Colonic mucosa (tissue), 4 donors: Measurements from ENCODE around the gene PNLDC1. TPM values are rescaled to one million over a fixed set of nuclear protein-coding genes. Genes with fewer than 3 reads are reported as not detected.
"Not testable (repeated sequence)": the region's sequence is repeated elsewhere in the genome, so short reads cannot be mapped to it uniquely, and the experiment has no call there.

Experiments used
- DNase-seq: peaks from one replicate; pipeline ENCODE4 v3.0.0-alpha.2; 2020
- H3K27ac ChIP-seq: fragments of 200-600 bp; one replicate; pipeline ENCODE4 v1.8.0; 2021
- H3K27me3 ChIP-seq: fragments of 200-600 bp; one replicate; pipeline ENCODE4 v1.8.0; 2021
- H3K36me3 ChIP-seq: fragments of 200-600 bp; one replicate; pipeline ENCODE4 v1.8.0; 2021
- H3K4me1 ChIP-seq: fragments of 200-600 bp; one replicate; pipeline ENCODE4 v1.8.0; 2021; ENCODE audit warnings: mild to moderate bottlenecking
- H3K4me3 ChIP-seq: fragments of 200-600 bp; one replicate; pipeline ENCODE4 v1.8.0; 2021
- H3K9ac ChIP-seq, 2 donors: one replicate each; pipeline ENCODE4 v1.7.0; 2013; ENCODE audit warnings: control low read depth in 2 of 2, low read depth in 2 of 2, low read length in 2 of 2
- H3K9me3 ChIP-seq: fragments of 200-600 bp; one replicate; pipeline ENCODE4 v1.8.0; 2021
- intact Hi-C: fragments of 100-400 bp; cut with DNase I; formaldehyde crosslinking; loops from one replicate; pipeline ENCODE4 v1.14.1; 2022
- total RNA-seq, 2 donors: library from RNA; stranded (reverse); fragmentation: NEBNext Ultra II Directional in 1 of 2; extraction: Animal tissue kit (Norgen Biotek cat#: 25700) in 1 of 2; gene quantifications; one replicate each; pipeline ENCODE4 v1.2.1, GENCODE V29; 2021
- TF ChIP-seq, protein P1 (sequence below): fragments of 200-600 bp; IDR thresholded peaks from one replicate; pipeline ENCODE4 v1.8.0; 2022; ENCODE audit warnings: antibody characterized with exemption, mild to moderate bottlenecking
- donor health status: healthy.
- donor health status: DM: no; HTN: no; CAD: no.
- donor health status: DM: no; HTN: no; CAD: no.

PNLDC1 gene
- total RNA-seq, 2 donors from 2014 or later: 0.72 TPM; not detected in 1

DNA sequence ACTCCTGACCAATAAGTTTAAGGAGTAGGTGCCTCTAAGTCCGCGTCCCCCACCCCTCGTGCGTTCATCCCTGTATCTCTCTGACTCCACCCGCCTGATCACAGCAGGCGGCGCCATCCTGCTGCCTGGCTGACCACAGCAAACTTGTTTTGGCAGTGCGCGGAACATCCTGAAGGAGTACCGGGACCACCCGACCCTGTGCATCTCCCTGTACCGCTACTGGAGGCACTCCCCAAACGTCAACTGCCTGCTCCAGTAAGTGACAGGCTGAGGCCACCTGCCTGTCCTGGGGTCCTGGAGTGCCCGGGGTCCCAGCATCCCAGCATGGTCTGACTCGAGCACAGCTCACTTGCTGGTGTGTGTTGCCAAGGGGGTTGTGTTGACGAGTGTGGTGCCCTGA is 19.0 kb downstream of the PNLDC1 start:
- Histone ChIP-seq H3K36me3 (no peaks in the 10 kb centered on the region), H3K4me3 (no peak overlapping the region), H3K4me1 (no peaks in the 10 kb centered on the region), H3K9me3 (no peaks in the 10 kb centered on the region), H3K27me3 (no peaks in the 10 kb centered on the region), H3K27ac (no peak overlapping the region), H3K9ac (no peak overlapping the region)
- TF ChIP-seq, protein P1, sequence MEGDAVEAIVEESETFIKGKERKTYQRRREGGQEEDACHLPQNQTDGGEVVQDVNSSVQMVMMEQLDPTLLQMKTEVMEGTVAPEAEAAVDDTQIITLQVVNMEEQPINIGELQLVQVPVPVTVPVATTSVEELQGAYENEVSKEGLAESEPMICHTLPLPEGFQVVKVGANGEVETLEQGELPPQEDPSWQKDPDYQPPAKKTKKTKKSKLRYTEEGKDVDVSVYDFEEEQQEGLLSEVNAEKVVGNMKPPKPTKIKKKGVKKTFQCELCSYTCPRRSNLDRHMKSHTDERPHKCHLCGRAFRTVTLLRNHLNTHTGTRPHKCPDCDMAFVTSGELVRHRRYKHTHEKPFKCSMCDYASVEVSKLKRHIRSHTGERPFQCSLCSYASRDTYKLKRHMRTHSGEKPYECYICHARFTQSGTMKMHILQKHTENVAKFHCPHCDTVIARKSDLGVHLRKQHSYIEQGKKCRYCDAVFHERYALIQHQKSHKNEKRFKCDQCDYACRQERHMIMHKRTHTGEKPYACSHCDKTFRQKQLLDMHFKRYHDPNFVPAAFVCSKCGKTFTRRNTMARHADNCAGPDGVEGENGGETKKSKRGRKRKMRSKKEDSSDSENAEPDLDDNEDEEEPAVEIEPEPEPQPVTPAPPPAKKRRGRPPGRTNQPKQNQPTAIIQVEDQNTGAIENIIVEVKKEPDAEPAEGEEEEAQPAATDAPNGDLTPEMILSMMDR: no peak
- intact Hi-C loops: no loop called here
- DNase-seq: no peak

DNA sequence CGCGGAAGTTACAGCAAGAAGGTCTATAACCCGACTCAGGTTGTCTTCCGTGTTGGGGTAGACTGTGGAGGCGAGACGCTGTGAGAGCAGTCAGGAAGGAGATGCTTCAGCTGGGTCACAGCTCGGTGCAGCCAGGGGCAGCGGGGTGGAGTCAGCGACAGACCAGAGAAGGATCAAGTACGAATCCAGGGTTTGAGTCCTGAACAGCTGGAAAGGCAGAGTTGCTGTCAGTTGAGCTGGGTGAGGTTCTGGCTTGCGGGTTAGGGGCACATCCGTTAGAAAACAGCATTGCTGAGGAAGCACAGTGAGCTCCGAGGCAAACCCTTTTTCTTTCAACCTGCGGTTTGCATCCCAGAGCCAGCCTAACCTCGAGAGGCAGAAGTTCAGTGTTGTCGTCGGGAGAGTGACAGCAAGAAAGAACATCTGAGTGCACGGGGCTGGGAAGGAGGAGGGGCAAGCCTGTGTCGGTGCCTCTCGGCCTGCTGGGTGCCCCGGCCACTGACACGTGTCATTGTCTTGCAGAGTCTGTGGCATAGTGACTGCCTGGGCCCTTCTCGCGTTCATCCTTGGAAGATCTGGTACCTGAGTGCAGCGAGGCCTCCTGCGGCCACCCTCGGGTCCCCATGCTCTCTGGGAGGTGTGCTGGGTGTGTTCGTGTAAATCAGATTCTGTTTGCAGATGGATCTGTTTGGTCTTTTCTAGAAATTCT is 20.0 kb downstream of the PNLDC1 start:
- no peaks in the 10 kb centered on the region for H3K27me3 ChIP-seq
- H3K27ac ChIP-seq: no peak overlapping the region
- H3K9me3 ChIP-seq: no peaks in the 10 kb centered on the region
- TF ChIP-seq, protein P1: no peak
- no peaks in the 10 kb centered on the region for H3K4me1 ChIP-seq
- no peak overlapping the region for H3K9ac ChIP-seq
- H3K36me3 ChIP-seq: no peaks in the 10 kb centered on the region
- no peak for DNase-seq
- intact Hi-C loops: no loop called here
- no peak overlapping the region for H3K4me3 ChIP-seq

DNA sequence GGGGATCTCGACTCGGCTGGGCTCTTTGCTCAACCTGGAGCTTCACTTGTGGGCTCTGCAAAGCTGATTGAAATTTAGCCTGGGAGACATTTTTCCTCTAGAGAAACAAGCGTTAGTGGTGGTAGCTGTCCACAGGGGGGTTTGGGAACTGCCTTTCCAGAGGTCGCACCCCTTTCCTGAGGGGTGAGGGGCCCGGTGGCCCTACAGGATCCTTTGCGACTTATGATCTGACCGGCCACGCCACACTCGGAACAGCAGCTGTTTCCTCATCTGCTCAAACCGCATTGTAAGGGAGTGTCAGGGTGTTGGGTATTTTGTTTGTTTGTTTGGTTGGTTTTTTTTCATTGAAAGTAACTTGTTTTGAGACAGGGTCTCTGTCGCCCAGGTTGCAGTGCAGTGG is 21.0 kb downstream of the PNLDC1 start:
- TF ChIP-seq, protein P1: no peak
- H3K9me3 ChIP-seq: no peaks in the 10 kb centered on the region
- H3K27ac ChIP-seq: no peak overlapping the region
- no peak overlapping the region for H3K9ac ChIP-seq
- no peak for DNase-seq
- H3K27me3 ChIP-seq: no peaks in the 10 kb centered on the region
- H3K4me3 ChIP-seq: no peak overlapping the region
- no peaks in the 10 kb centered on the region for H3K4me1 ChIP-seq
- H3K36me3 ChIP-seq: no peaks in the 10 kb centered on the region
- intact Hi-C loops: no loop called here

DNA sequence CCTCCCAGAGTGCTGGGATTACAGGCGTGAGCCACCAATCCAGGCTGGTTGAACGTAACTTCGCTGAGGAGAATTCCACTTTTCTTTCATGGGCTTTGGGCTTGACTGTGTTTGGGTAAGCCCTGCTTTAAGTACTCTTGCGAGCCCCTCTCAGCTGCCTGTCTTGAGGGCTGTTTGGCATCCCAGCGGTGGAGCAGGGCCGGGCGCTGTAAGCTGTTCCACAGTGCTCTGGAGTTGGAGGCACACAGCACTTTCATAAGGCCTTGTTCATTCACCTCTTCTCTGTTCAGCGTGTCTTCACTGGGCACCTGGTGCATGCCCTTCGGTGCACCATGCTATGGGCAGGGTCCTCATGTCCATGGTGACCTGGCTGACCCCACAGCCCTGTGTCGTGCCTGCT is 21.6 kb downstream of the PNLDC1 start:
- no peaks in the 10 kb centered on the region for H3K9me3 ChIP-seq
- H3K27ac ChIP-seq: no peak overlapping the region
- DNase-seq: no peak
- H3K4me3 ChIP-seq: no peak overlapping the region
- no peaks in the 10 kb centered on the region for H3K36me3 ChIP-seq
- no peaks in the 10 kb centered on the region for H3K4me1 ChIP-seq
- H3K27me3 ChIP-seq: no peaks in the 10 kb centered on the region
- H3K9ac ChIP-seq: no peak overlapping the region
- intact Hi-C loops: no loop called here
- TF ChIP-seq, protein P1: no peak

DNA sequence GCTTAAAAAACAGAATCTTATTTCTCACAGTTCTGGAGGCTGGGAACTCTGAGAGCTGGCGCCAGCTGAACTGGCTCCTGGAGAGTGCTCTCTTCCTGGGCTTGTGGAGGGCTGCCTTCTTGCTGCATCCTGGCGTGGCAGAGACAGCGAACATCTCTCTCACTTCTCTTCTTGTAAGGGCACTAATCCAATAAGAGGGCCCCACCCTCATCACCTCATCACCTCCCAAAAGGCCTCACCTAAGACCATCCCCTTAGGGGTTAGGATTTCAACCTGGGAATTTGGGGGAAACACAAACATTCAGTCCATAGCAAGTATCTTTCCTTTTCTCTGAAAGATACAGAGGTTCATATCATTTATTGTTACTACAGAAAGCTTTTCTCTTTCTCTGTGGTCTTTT is 23.9 kb downstream of the PNLDC1 start:
- intact Hi-C loops: no loop called here

DNA sequence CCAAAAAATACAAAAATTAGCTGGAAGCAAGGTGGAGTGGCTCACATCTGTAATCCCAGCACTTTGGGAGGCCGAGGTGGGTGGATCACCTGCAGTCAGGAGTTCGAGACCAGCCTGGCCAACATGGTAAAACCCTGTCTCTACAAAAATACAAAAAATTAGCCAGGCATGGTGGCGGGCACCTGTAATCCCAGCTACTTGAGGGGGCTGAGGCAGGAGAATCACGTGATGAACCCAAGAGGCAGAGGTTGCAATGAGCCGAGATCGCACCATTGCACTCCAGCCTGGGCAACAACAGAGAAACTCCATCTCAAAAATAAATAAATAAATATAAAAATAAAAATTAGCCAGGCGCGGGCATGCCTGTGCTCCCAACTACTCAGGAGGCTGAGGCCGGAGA is 24.6 kb downstream of the PNLDC1 start:
- H3K9me3 ChIP-seq, H3K4me3 ChIP-seq, H3K27me3 ChIP-seq, H3K27ac ChIP-seq, H3K4me1 ChIP-seq, intact Hi-C loops, H3K36me3 ChIP-seq, DNase-seq, H3K9ac ChIP-seq: not testable (repeated sequence)

More for the DNA sequence above, 23.9 kb downstream of the PNLDC1 start:
- no peak for DNase-seq
- Histone ChIP-seq H3K36me3 (no peaks in the 10 kb centered on the region), H3K4me1 (no peaks in the 10 kb centered on the region), H3K4me3 (no peak overlapping the region), H3K9ac (no peak overlapping the region), H3K9me3 (no peaks in the 10 kb centered on the region), H3K27ac (no peak overlapping the region), H3K27me3 (no peaks in the 10 kb centered on the region)
- TF ChIP-seq, protein P1: no peak
